Body of pancreas (tissue), 4 donors: ENCODE results near the gene FCN1.

Experiments
- POLR2A ChIP-seq, 3 donors: fragments of 450-650 bp; IDR thresholded peaks; one replicate each; pipeline ENCODE4 v1.6.1; 2016; ENCODE audit warnings: antibody characterized with exemption in 3 of 3, mild to moderate bottlenecking in 2 of 3
- TF ChIP-seq, protein P1 (sequence below), 7 experiments: fragments of 450-650 bp in 4 of 7; fragments of 200-600 bp in 3 of 7; sonication (generic) in 3 of 7; IDR thresholded peaks; one replicate each; pipeline ENCODE4 v1.5.1; 2016 to 2019; ENCODE audit warnings: antibody characterized with exemption in 7 of 7

DNA sequence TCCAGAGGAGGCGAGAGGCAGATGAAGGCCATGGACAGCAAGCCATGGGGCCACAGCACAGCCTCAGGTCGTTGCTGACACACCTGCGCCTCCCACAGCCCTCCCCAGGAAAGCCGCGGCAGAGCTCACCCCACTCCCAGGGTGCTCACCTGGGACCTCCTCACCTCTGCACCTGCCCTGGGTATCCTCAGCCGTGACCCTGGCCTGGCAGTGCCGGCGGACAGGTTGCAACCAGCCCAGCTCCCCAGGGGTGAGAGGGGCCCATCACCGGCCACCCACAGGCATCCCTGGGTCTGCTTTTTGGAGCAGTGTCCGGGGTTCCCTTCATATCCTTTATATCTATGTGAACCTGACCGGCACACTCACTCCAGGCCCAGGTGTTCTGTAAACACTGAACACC, 30.4 kb upstream of the FCN1 start:
- TF ChIP-seq, protein P1, sequence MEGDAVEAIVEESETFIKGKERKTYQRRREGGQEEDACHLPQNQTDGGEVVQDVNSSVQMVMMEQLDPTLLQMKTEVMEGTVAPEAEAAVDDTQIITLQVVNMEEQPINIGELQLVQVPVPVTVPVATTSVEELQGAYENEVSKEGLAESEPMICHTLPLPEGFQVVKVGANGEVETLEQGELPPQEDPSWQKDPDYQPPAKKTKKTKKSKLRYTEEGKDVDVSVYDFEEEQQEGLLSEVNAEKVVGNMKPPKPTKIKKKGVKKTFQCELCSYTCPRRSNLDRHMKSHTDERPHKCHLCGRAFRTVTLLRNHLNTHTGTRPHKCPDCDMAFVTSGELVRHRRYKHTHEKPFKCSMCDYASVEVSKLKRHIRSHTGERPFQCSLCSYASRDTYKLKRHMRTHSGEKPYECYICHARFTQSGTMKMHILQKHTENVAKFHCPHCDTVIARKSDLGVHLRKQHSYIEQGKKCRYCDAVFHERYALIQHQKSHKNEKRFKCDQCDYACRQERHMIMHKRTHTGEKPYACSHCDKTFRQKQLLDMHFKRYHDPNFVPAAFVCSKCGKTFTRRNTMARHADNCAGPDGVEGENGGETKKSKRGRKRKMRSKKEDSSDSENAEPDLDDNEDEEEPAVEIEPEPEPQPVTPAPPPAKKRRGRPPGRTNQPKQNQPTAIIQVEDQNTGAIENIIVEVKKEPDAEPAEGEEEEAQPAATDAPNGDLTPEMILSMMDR (IDR thresholded peaks at IDR 0.05) = no peak
- TF ChIP-seq POLR2A (IDR thresholded peaks at IDR 0.05) = no peak
